HepG2 (cell line): Measurements from ENCODE around the gene ARF5. TPM values are rescaled to one million over a fixed set of nuclear protein-coding genes. Genes with fewer than 3 reads are reported as not detected.

Source experiments
- ATF7-NPFF ChIP-seq: sonication (generic); formaldehyde crosslinking; IDR thresholded peaks from 2 replicates; pipeline ENCODE4 v1.8.1; 2023; ENCODE audit warnings: mild to moderate bottlenecking, low read depth, missing genetic modification reagents, moderate library complexity
- ERF ChIP-seq: IDR thresholded peaks from 2 replicates; pipeline ENCODE4 v1.6.1; 2018; ENCODE audit warnings: missing biosample characterization, missing genetic modification reagents
- HMG20B ChIP-seq: conservative IDR thresholded peaks from 2 replicates; pipeline ENCODE4 v1.6.1; 2016; ENCODE audit warnings: missing genetic modification reagents, missing compliant biosample characterization
- ISL2 ChIP-seq: sonication (generic); formaldehyde crosslinking; IDR thresholded peaks from 2 replicates; pipeline ENCODE4 v1.5.0; 2020; ENCODE audit warnings: missing genetic modification reagents
- NR3C1 ChIP-seq: sonication (generic); formaldehyde crosslinking; IDR thresholded peaks from 2 replicates; pipeline ENCODE4 v1.4.0; 2020; ENCODE audit warnings: missing genetic modification reagents
- PCBP1 ChIP-seq: fragments of 200-400 bp; formaldehyde crosslinking; IDR thresholded peaks from 2 replicates; pipeline ENCODE4 v1.6.1; 2017; ENCODE audit warnings: mild to moderate bottlenecking, low read depth, low read length, borderline replicate concordance
- TBP ChIP-seq: sonication (generic); formaldehyde crosslinking; IDR thresholded peaks from 2 replicates; pipeline ENCODE4 v1.5.0; 2020; ENCODE audit warnings: missing genetic modification reagents
- YEATS4 ChIP-seq: sonication (generic); formaldehyde crosslinking; IDR thresholded peaks from 2 replicates; pipeline ENCODE4 v1.4.0; 2020; ENCODE audit warnings: missing genetic modification reagents, borderline replicate concordance
- ZFY ChIP-seq: sonication (generic); formaldehyde crosslinking; IDR thresholded peaks from 2 replicates; pipeline ENCODE4 v1.4.0; 2020; ENCODE audit warnings: missing genetic modification reagents
- ZNF160 ChIP-seq: sonication (generic); formaldehyde crosslinking; IDR thresholded peaks from 2 replicates; pipeline ENCODE4 v1.8.0; 2022; ENCODE audit warnings: mild to moderate bottlenecking, inconsistent platforms, missing genetic modification reagents
- ZNF253 ChIP-seq: sonication (generic); formaldehyde crosslinking; IDR thresholded peaks from 2 replicates; pipeline ENCODE4 v1.8.0; 2022; ENCODE audit warnings: mild to moderate bottlenecking, missing genetic modification reagents, borderline replicate concordance
- ZNF33A ChIP-seq: sonication (generic); formaldehyde crosslinking; IDR thresholded peaks from 2 replicates; pipeline ENCODE4 v1.5.1; 2020; ENCODE audit warnings: missing genetic modification reagents, mild to moderate bottlenecking, moderate library complexity, borderline replicate concordance
- ZNF34 ChIP-seq: sonication (generic); formaldehyde crosslinking; IDR thresholded peaks from 2 replicates; pipeline ENCODE4 v1.4.0; 2020; ENCODE audit warnings: mild to moderate bottlenecking, missing genetic modification reagents, borderline replicate concordance
- ZNF451 ChIP-seq: sonication (generic); formaldehyde crosslinking; IDR thresholded peaks from 2 replicates; pipeline ENCODE4 v1.5.0; 2020; ENCODE audit warnings: mild to moderate bottlenecking, missing genetic modification reagents
- ZNF552 ChIP-seq: sonication (generic); formaldehyde crosslinking; IDR thresholded peaks from 2 replicates; pipeline ENCODE4 v1.9.0; 2022; ENCODE audit warnings: missing genetic modification reagents, mild to moderate bottlenecking, borderline replicate concordance
- ZNF766 ChIP-seq: sonication (generic); formaldehyde crosslinking; IDR thresholded peaks from 2 replicates; pipeline ENCODE4 v1.5.0; 2020; ENCODE audit warnings: missing genetic modification reagents, borderline replicate concordance
- polyA plus RNA-seq, 8 experiments: library from polyadenylated mRNA; depleted of rRNA in 3 of 8; stranded (reverse) in 7 of 8; unstranded in 1 of 8; fragments of >200 nt; fragmentation: Illumina TruSeq in 4 of 8; extraction: Trizol in 4 of 8; gene quantifications; 2 replicates each; pipeline versions ENCODE4 v1.2.1 to v1.2.3, GENCODE V29; 2011 to 2016; ENCODE audit warnings: low read depth in 4 of 8, missing spikeins in 1 of 8, mixed read lengths in 1 of 8; ENCODE audit not compliant: insufficient read depth in 1 of 8
- total RNA-seq, 5 experiments: library from RNA; depleted of rRNA; stranded (reverse); fragments of >200 nt; fragmentation: Illumina TruSeq; extraction: Trizol; gene quantifications; 2 replicates each; pipeline ENCODE4 v1.2.3, GENCODE V29; 2016; ENCODE audit warnings: low read depth in 1 of 5
- TF ChIP-seq, protein P1 (sequence below): IDR thresholded peaks from 2 replicates; pipeline ENCODE4 v1.6.1; 2016; ENCODE audit warnings: low read depth, control low read depth
- TF ChIP-seq, protein P2 (sequence below): sonication (generic); formaldehyde crosslinking; conservative IDR thresholded peaks from 2 replicates; pipeline ENCODE4 v1.8.1; 2023; ENCODE audit warnings: missing genetic modification reagents
- TF ChIP-seq, protein P3 (sequence below): sonication (generic); formaldehyde crosslinking; IDR thresholded peaks from 2 replicates; pipeline ENCODE4 v1.5.0; 2020; ENCODE audit warnings: missing genetic modification reagents
- TF ChIP-seq, protein P4 (sequence below): IDR thresholded peaks from 2 replicates; pipeline ENCODE4 v1.6.1; 2016; ENCODE audit warnings: low read depth, missing genetic modification reagents, missing compliant biosample characterization

The ARF5 gene
- total and polyA plus RNA-seq, 2 of the 13 experiments (the other 11 are each of a cell fraction or from before 2014, with no cell fraction given): 109 to 135 TPM

DNA sequence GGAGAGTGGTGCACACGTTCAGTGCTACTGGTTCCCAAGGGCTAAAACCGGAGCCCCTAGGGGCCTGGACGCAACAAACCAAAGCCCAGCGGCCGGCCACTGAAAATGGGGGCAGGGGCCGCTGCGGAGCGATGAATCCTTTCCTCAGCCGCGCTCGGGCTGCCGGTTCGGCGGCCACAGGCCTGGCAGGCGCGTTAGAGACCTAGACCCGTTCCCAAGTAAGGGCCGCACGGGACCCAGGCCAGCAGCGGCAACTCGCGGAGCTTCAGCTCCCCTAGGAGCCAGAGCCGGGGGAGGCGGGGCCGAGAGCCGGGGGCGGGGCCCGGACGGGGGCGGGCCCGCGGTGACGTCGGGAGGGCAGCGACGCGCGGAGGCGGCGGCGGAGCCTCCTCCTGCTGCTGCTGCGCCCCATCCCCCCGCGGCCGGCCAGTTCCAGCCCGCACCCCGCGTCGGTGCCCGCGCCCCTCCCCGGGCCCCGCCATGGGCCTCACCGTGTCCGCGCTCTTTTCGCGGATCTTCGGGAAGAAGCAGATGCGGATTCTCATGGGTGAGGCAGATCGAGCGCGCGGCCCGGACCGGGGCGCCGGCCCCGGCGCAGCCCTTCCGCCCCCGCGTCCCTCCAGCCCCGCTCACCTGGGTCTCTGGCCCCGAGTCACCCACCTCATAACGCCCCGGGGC is at the start of gene ARF5 (continued):
- TF ChIP-seq ZNF160 (CRISPR knock-in tag): 0 out of 2 replicates have a peak, but pooled peaks have one; percentile 77
- no peak for TF ChIP-seq ZNF253
- TF ChIP-seq, protein P1, sequence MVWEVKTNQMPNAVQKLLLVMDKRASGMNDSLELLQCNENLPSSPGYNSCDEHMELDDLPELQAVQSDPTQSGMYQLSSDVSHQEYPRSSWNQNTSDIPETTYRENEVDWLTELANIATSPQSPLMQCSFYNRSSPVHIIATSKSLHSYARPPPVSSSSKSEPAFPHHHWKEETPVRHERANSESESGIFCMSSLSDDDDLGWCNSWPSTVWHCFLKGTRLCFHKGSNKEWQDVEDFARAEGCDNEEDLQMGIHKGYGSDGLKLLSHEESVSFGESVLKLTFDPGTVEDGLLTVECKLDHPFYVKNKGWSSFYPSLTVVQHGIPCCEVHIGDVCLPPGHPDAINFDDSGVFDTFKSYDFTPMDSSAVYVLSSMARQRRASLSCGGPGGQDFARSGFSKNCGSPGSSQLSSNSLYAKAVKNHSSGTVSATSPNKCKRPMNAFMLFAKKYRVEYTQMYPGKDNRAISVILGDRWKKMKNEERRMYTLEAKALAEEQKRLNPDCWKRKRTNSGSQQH: no peak
- TF ChIP-seq ZNF451 (CRISPR knock-in tag): no peak
- TF ChIP-seq ZFY (CRISPR knock-in tag): peak; percentile 76
- TF ChIP-seq, protein P2, sequence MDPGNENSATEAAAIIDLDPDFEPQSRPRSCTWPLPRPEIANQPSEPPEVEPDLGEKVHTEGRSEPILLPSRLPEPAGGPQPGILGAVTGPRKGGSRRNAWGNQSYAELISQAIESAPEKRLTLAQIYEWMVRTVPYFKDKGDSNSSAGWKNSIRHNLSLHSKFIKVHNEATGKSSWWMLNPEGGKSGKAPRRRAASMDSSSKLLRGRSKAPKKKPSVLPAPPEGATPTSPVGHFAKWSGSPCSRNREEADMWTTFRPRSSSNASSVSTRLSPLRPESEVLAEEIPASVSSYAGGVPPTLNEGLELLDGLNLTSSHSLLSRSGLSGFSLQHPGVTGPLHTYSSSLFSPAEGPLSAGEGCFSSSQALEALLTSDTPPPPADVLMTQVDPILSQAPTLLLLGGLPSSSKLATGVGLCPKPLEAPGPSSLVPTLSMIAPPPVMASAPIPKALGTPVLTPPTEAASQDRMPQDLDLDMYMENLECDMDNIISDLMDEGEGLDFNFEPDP: no peak
- TF ChIP-seq ZNF766 (CRISPR knock-in tag): no peak
- TF ChIP-seq HMG20B (CRISPR knock-in tag): no peak
- peak; percentile 44; the same call in 1 of the 2 replicates for TF ChIP-seq ISL2
- TF ChIP-seq YEATS4 (CRISPR knock-in tag): 0 out of 2 replicates have a peak, but pooled peaks have one; percentile 30
- TF ChIP-seq PCBP1: no peak
- TF ChIP-seq TBP (CRISPR knock-in tag): 0 out of 2 replicates have a peak, but pooled peaks have one; percentile 16
- TF ChIP-seq ZNF34 (CRISPR knock-in tag): 0 out of 2 replicates have a peak, but pooled peaks have one; percentile 52
- TF ChIP-seq, protein P3, sequence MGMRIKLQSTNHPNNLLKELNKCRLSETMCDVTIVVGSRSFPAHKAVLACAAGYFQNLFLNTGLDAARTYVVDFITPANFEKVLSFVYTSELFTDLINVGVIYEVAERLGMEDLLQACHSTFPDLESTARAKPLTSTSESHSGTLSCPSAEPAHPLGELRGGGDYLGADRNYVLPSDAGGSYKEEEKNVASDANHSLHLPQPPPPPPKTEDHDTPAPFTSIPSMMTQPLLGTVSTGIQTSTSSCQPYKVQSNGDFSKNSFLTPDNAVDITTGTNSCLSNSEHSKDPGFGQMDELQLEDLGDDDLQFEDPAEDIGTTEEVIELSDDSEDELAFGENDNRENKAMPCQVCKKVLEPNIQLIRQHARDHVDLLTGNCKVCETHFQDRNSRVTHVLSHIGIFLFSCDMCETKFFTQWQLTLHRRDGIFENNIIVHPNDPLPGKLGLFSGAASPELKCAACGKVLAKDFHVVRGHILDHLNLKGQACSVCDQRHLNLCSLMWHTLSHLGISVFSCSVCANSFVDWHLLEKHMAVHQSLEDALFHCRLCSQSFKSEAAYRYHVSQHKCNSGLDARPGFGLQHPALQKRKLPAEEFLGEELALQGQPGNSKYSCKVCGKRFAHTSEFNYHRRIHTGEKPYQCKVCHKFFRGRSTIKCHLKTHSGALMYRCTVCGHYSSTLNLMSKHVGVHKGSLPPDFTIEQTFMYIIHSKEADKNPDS (CRISPR knock-in tag): no peak
- TF ChIP-seq, protein P4, sequence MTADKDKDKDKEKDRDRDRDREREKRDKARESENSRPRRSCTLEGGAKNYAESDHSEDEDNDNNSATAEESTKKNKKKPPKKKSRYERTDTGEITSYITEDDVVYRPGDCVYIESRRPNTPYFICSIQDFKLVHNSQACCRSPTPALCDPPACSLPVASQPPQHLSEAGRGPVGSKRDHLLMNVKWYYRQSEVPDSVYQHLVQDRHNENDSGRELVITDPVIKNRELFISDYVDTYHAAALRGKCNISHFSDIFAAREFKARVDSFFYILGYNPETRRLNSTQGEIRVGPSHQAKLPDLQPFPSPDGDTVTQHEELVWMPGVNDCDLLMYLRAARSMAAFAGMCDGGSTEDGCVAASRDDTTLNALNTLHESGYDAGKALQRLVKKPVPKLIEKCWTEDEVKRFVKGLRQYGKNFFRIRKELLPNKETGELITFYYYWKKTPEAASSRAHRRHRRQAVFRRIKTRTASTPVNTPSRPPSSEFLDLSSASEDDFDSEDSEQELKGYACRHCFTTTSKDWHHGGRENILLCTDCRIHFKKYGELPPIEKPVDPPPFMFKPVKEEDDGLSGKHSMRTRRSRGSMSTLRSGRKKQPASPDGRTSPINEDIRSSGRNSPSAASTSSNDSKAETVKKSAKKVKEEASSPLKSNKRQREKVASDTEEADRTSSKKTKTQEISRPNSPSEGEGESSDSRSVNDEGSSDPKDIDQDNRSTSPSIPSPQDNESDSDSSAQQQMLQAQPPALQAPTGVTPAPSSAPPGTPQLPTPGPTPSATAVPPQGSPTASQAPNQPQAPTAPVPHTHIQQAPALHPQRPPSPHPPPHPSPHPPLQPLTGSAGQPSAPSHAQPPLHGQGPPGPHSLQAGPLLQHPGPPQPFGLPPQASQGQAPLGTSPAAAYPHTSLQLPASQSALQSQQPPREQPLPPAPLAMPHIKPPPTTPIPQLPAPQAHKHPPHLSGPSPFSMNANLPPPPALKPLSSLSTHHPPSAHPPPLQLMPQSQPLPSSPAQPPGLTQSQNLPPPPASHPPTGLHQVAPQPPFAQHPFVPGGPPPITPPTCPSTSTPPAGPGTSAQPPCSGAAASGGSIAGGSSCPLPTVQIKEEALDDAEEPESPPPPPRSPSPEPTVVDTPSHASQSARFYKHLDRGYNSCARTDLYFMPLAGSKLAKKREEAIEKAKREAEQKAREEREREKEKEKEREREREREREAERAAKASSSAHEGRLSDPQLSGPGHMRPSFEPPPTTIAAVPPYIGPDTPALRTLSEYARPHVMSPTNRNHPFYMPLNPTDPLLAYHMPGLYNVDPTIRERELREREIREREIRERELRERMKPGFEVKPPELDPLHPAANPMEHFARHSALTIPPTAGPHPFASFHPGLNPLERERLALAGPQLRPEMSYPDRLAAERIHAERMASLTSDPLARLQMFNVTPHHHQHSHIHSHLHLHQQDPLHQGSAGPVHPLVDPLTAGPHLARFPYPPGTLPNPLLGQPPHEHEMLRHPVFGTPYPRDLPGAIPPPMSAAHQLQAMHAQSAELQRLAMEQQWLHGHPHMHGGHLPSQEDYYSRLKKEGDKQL (CRISPR knock-in tag): no peak
- TF ChIP-seq ZNF552 (CRISPR knock-in tag): no peak
- no peak for TF ChIP-seq NR3C1 (CRISPR knock-in tag)
- 0 out of 2 replicates have a peak, but pooled peaks have one; percentile 41 for TF ChIP-seq ERF (CRISPR knock-in tag)
- no peak for TF ChIP-seq ATF7-NPFF (CRISPR knock-in tag)
- no peak for TF ChIP-seq ZNF33A (CRISPR knock-in tag)
